ENCODE measurements around the gene CAD.

The CAD gene

GRCh38 chr2:27199241-27199640 lies 17.9 kb upstream of the CAD start:
- DNase-seq: no peak

- no peak for DNase-seq
Measured at GRCh38 chr2:27201675-27202074, 15.5 kb upstream of the CAD start.

- no peak for DNase-seq
Measured at GRCh38 chr2:27202854-27203253, 14.3 kb upstream of the CAD start.

- no peak for DNase-seq
Measured at GRCh38 chr2:27203741-27204140, 13.4 kb upstream of the CAD start.

- no peak for DNase-seq
Measured at GRCh38 chr2:27204566-27204965, 12.6 kb upstream of the CAD start.

- no peak for DNase-seq
Measured at GRCh38 chr2:27205206-27205605, 12.0 kb upstream of the CAD start.

- no peak for DNase-seq
Measured at GRCh38 chr2:27206346-27206745, 10.8 kb upstream of the CAD start.

- DNase-seq: no peak
Measured at GRCh38 chr2:27208486-27209050, 8.6 kb upstream of the CAD start.

GRCh38 chr2:27209621-27210401 lies 7.4 kb upstream of the CAD start:
- DNase-seq: no peak

- DNase-seq: no peak
Measured at GRCh38 chr2:27211241-27211942, 5.8 kb upstream of the CAD start.

GRCh38 chr2:27211943-27212625 lies 5.1 kb upstream of the CAD start, which contains the start of the genes ATRAID and SLC5A6:
TSS of gene ATRAID (plus strand) at chr2:27212041. CDS start at chr2:27212369, 328 bp downstream.
TSS of gene SLC5A6 (minus strand) at chr2:27212268. CDS start at chr2:27207650, 4,618 bp downstream.
- peak; percentile 75 for DNase-seq

- no peak for DNase-seq
Measured at GRCh38 chr2:27212626-27213471, 4.3 kb upstream of the CAD start.

- DNase-seq: no peak
Measured at GRCh38 chr2:27214941-27215340, 2.2 kb upstream of the CAD start.

- DNase-seq: no peak
Measured at GRCh38 chr2:27216416-27217137, 592 bp upstream of the CAD start.

GRCh38 chr2:27218614-27219013 lies 1.4 kb downstream of the CAD start:
- DNase-seq: no peak

- DNase-seq: no peak
Measured at GRCh38 chr2:27219091-27219490, 1.9 kb downstream of the CAD start.

GRCh38 chr2:27220091-27220490 lies 2.9 kb downstream of the CAD start:
- no peak for DNase-seq

GRCh38 chr2:27221166-27221565 lies 4.0 kb downstream of the CAD start:
- no peak for DNase-seq

- no peak for DNase-seq
Measured at GRCh38 chr2:27222407-27222806, 5.2 kb downstream of the CAD start.

- DNase-seq: no peak
Measured at GRCh38 chr2:27223416-27223815, 6.2 kb downstream of the CAD start.

GRCh38 chr2:27225526-27225925 lies 8.4 kb downstream of the CAD start:
- no peak for DNase-seq

- DNase-seq: no peak
Measured at GRCh38 chr2:27227501-27227900, 10.3 kb downstream of the CAD start.
